Measurements from ENCODE around the gene RNF31. TPM values are rescaled to one million over a fixed set of nuclear protein-coding genes. Genes with fewer than 3 reads are reported as not detected.

Gene RNF31
- total and polyA plus RNA-seq, 2 of the 13 experiments (the other 11 are each of a cell fraction or from before 2014, with no cell fraction given) = 48.2 to 86.8 TPM

GRCh38 chr14:24188251-24189058, 41.2 kb downstream of the RNF31 start, which contains the start of gene IPO4 (continued):
- peak; percentile 97 for TF ChIP-seq ZHX1 (CRISPR knock-in tag; IDR thresholded peaks at IDR 0.05; ENCODE audit: low read depth)
- TF ChIP-seq MLLT10 (CRISPR knock-in tag; IDR thresholded peaks at IDR 0.05) = no peak
- TF ChIP-seq ZBTB14 (CRISPR knock-in tag; IDR thresholded peaks at IDR 0.05) = peak; percentile 70
- peak; percentile 100 for TF ChIP-seq CCAR2 (optimal IDR thresholded peaks at IDR 0.05; ENCODE audit: low read depth, low read length)
- peak; percentile 98 for TF ChIP-seq NR2C2 (CRISPR knock-in tag; IDR thresholded peaks at IDR 0.05; ENCODE audit: borderline replicate concordance)
- no peak for TF ChIP-seq GLMP (CRISPR knock-in tag; IDR thresholded peaks at IDR 0.05; ENCODE audit: borderline replicate concordance)
- peak; percentile 29; the same call in 1 of the 2 replicates for TF ChIP-seq RARG (CRISPR knock-in tag; IDR thresholded peaks at IDR 0.05; ENCODE audit: low read depth)
- no peak for TF ChIP-seq HDAC1 (CRISPR knock-in tag; IDR thresholded peaks at IDR 0.05)
- TF ChIP-seq PRDM10 (CRISPR knock-in tag; IDR thresholded peaks at IDR 0.05; ENCODE audit: low read depth) = peak; percentile 92
- peak; percentile 80; the same call in 1 of the 2 replicates for TF ChIP-seq NCOA2 (CRISPR knock-in tag; IDR thresholded peaks at IDR 0.05)
- peak; percentile 99 for TF ChIP-seq HNRNPLL (IDR thresholded peaks at IDR 0.05; ENCODE audit: low read depth, low read length, poor library complexity, severe bottlenecking)
- peak; percentile 84 for TF ChIP-seq FOXJ3 (CRISPR knock-in tag; IDR thresholded peaks at IDR 0.05; ENCODE audit: borderline replicate concordance)
- no peak; the same call in 1 of the 2 replicates for TF ChIP-seq RAD51 (IDR thresholded peaks at IDR 0.05; ENCODE audit: borderline replicate concordance)
- TF ChIP-seq GTF2F1 (IDR thresholded peaks at IDR 0.05; ENCODE audit: low read length) = peak; percentile 86
- TF ChIP-seq, protein P1, sequence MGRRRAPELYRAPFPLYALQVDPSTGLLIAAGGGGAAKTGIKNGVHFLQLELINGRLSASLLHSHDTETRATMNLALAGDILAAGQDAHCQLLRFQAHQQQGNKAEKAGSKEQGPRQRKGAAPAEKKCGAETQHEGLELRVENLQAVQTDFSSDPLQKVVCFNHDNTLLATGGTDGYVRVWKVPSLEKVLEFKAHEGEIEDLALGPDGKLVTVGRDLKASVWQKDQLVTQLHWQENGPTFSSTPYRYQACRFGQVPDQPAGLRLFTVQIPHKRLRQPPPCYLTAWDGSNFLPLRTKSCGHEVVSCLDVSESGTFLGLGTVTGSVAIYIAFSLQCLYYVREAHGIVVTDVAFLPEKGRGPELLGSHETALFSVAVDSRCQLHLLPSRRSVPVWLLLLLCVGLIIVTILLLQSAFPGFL (CRISPR knock-in tag; IDR thresholded peaks at IDR 0.05) = no peak; the same call in 1 of the 2 replicates
- peak; percentile 88 for TF ChIP-seq ZNF790 (CRISPR knock-in tag; IDR thresholded peaks at IDR 0.05; ENCODE audit: borderline replicate concordance)
- peak; percentile 57; the same call in 1 of the 2 replicates for TF ChIP-seq TCF7 (IDR thresholded peaks at IDR 0.05; ENCODE audit: low read depth)
- no peak for TF ChIP-seq RORA (CRISPR knock-in tag; IDR thresholded peaks at IDR 0.05)

All from HepG2 (cell line).